ENCODE results near the gene OR2H2.

Gene OR2H2

DNA sequence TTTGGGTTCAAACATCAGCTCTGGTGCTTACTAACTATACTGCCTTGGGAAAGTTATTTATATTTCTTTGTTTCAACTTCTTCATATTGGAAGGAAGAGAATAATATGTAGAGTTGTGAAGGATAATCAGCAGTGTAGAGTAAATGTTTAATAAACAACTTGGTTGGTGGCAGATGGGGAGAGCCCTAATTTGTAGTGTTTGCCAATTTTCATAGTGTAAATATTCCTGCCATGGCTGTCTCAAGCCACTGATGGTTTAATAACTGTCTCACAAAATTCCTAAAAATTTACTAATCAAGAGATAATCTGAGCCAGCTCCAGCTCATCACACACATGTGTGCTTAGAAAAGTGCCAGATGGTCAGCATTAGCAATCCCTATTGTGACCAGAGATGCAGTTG, at the start of gene OR2H2:
OR2H2 (plus strand) TSS at position 301 of the 400 bp plus-strand sequence. CDS start 2,824 bp downstream, outside the sequence.
- no peak for DNase-seq (ENCODE audit: low read depth in 1 of 2, low spot score in 1 of 2)

DNA sequence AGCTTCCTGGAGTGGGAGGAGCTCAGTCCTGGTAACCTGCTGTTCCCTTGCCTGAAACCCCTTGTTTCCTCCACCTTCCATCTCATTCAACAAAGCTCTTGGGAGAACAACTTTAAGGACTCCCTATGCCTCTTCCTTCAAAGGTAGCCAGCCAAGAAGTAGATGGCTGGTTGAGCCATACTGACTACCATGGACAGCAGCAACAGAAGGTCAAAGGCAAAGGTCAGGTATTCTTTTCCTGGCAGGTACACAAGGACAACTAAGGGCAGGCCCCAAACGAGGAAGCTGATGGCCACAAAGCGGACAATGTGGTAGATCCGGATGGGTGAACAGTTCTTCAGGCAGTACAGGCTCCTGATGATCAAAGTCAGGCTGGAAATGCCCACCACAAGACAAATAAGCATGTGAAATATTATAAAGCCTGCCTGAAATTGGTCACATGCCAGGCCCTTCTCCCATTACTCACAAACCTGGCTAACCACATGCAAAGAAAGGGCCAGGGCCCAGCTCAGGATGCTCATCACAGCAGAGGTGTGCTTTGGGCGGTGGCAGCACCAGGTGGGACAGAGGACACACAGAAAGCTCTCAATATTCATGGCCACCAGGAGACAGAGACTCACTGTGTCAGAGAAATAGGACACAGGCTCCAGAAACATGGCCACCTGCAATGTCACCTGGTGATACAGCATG, 47.1 kb upstream of the OR2H2 start:
- DNase-seq (ENCODE audit: low read depth in 1 of 2, low spot score in 1 of 2), result no peak

DNA sequence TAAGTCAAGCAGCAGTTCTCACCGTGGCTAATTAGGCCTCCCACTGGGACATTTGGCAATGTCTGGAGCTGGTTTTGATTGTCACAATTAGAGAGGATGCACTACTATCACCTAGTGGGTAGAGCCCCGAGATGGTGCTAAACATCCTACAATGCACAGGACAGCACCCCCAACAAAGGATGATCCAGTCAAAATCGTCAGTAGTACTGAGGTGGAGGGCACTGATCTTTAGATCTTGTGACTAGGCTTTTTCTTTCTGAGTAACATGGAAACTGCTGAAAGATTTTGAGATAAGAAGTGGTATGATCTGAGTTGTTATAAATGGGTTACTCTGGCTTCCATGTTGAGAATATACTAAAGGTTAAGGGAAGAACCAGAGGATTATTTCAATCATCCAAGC, 37.3 kb upstream of the OR2H2 start:
- DNase-seq (ENCODE audit: low read depth in 1 of 2, low spot score in 1 of 2), result no peak

DNA sequence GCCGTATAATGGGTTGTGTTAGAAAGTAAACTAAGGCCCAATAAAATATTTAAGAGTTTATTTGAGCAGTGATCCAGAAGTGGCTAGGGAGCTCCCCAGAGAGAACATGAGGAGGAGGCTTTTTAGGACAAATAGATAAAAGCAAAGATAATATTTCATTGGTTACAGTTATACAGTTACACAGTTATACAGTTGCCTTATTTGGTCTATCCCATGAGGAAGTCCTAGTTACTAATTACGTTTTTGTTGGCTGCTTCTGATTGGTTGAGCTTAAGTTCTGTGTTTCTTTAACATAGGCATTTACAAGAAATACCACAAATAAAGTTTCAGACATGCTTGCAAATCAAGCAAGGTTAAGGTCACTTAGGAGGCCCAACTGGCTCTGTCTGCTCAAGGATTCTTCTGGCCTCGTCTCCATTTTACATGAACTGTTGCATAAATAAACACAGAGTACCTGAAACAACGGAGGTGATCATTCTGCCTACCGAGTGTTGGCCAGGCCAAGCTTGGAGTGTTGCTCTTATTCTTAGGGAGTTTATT, 32.3 kb upstream of the OR2H2 start:
- no peak for DNase-seq (ENCODE audit: low read depth in 1 of 2, low spot score in 1 of 2)

DNA sequence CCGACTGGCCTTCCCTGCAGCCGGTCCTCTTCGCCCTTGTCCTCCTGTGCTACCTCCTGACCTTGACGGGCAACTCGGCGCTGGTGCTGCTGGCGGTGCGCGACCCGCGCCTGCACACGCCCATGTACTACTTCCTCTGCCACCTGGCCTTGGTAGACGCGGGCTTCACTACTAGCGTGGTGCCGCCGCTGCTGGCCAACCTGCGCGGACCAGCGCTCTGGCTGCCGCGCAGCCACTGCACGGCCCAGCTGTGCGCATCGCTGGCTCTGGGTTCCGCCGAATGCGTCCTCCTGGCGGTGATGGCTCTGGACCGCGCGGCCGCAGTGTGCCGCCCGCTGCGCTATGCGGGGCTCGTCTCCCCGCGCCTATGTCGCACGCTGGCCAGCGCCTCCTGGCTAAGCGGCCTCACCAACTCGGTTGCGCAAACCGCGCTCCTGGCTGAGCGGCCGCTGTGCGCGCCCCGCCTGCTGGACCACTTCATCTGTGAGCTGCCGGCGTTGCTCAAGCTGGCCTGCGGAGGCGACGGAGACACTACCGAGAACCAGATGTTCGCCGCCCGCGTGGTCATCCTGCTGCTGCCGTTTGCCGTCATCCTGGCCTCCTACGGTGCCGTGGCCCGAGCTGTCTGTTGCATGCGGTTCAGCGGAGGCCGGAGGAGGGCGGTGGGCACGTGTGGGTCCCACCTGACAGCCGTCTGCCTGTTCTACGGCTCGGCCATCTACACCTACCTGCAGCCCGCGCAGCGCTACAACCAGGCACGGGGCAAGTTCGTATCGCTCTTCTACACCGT, 31.5 kb upstream of the OR2H2 start:
- no peak for DNase-seq (ENCODE audit: low read depth in 1 of 2, low spot score in 1 of 2)

DNA sequence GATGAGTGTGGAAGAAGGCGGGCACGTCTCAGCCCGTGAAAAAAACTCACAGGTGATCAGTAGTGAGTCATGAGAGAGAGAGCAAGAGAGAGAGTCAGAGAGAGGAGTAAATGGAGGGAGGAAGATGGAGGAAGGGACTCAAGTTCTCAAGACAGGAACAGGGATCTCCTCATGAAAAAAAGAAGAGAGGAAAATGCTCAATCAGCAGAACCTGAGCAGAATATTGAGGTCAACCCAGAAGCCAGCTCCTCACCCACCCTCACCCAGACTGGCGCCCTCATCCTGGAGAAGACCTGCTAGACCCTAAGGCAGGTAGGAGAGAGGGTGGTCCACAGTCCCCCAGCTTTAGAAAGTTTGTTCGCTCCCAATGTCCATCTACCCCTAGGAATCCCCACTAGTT, 30.2 kb upstream of the OR2H2 start:
- DNase-seq (ENCODE audit: low read depth in 1 of 2, low spot score in 1 of 2), result no peak

DNA sequence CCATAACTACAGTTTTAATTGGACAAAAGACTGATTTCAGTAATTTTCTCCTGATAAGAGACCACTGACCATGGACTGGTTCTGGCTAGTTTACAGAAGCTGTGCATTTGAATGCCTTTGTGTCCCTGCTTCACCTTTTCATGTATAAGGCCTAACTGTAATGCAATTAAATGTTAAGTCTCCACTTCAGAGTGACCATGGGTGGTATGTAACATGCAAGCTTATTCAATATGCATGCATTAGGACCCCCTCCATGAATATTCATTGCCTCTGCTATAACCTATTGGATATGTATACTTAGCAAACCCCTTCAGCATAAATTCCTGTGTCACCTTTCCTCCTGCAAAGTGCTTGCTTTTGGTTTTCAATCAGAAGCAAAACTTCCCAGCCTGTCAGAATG, 27.6 kb upstream of the OR2H2 start:
- no peak for DNase-seq (ENCODE audit: low read depth in 1 of 2, low spot score in 1 of 2)

DNA sequence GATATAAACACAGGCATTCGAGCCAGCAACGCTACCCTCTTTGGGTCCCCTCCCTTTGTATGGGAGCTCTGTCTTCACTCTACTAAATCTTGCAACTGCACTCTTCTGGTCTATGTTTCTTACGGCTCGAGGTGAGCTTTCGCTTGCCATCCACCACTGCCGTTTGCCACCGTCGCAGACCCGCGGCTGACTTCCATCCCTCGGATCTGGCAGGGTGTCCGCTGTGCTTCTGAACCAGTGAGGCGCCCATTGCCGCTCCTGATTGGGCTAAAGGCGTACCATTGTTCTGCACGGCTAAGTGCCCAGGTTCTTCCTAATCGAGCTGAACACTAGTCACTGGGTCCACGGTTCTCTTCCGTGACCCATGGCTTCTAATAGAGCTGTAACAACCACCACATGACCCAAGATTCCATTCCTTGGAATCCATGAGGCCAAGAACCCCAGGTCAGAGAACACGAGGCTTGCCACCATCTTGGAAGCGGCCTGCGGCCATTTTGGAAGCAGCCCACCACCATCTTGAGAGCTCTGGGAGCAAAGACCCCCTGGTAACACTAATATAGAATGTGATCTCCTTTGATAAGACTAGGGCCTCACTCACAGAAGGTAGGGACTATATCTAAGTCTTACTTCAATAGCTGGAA, 26.4 kb upstream of the OR2H2 start:
- no peak for DNase-seq (ENCODE audit: low read depth in 1 of 2, low spot score in 1 of 2)

DNA sequence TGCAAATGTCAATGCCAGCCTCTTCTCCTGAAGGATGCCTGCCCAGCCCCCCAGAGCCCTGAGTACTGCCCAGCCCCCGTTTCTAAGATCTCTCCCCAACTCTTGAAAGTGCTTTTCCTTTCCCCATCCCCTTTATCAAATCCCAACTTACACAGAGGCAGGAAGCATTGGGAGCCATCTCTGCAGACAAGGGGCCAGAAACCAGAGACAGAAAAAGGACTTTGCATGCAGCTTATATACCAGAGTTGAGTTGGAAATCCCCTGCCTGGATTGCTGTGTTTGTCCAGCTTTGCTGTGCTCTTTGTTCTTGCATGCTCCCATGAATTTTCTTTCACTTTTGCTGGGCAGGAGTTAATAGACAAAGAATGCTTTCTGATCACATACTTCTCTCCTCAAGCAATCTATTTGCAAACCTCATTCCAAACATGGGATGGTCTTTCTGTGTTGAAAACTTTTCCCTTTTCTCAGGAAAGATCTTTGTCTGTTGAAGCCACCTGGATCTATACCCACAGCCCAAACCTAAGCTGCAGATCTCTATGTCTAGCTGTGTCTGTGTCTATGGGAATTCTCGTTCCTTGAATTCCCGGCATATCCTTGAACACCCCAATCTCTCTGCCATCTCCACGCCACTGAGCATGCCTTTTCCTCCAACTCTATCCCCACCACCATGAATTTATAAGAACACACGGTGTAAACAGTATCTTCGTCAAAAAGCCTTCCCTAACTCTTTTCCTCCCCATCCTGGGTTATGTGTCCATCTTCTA, 25.2 kb upstream of the OR2H2 start, which contains the start of gene UBD:
UBD (minus strand) TSS at position 209 of the 764 bp plus-strand sequence; CDS start at position 178, 31 bp downstream.
- DNase-seq (ENCODE audit: low read depth in 1 of 2, low spot score in 1 of 2), result no peak

DNA sequence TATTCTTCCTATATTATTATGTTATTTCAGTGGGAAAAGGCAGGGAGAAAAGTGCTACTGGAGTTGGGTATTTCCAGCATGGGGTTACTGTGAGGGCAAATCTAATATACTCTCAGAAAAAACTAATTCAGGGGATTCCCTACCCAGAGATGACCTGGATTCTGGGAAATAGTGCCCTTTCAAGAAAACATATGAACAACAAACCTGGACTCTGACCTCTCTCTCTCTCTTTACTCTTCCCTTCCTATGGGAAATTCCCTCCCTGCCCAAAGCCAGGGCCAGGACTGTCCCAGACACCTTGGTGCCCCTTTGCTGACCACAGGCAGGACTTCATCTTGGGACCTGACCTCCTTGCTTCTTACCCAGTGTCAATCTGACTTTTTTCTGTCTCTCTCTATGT, 23.8 kb upstream of the OR2H2 start:
- no peak for DNase-seq (ENCODE audit: low read depth in 1 of 2, low spot score in 1 of 2)

DNA sequence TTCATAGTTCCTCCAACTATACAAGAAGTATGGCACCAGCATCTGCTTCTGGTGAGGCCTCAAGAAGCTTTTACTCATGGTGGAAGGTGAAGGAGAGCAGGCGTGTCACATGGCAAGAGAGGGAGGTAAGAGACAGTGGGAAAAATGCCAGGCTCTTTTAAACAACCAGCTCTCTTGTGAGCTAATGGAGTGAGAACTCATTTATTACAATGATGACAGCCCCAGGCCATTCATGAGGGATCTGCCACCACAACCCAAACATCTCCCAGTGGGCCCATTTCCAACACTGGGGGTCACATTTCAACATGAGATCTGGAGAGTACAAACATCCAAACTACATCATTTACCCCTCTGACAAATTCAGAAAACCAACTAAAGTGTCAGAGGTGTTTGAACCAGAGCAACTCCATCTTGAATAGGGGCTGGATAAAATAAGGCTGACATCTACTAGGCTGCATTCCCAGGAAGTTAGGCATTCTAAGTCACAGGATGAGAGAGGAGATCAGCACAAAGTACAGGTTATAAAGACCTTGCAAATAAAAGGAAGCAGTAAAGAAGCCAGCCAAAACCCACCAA, 23.2 kb upstream of the OR2H2 start:
- DNase-seq (ENCODE audit: low read depth in 1 of 2, low spot score in 1 of 2), result no peak

DNA sequence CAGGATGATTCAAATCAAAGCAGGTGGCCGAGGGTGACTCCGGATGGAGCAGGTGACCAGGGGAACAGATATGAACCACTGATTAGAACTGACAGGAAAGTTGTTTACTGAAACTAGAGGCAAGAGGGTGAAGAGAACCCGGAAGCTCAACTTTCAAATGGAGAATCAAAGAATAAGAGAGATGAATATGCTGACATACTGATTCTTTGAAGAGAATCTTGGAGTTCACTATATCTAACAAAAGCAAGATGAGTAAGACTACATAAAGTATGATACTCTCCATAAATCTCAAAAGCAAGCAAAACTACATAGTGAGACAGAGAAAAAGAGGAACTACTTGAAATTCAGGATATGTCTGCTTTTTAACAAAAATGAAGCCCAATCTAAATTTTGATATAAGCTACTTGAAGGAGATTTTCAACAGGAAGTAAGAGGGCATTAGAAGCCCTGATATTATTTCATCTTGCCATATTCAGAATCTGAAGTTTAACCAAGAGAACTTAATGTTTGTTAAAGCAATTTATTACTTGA, 21.4 kb upstream of the OR2H2 start:
- no peak for DNase-seq (ENCODE audit: low read depth in 1 of 2, low spot score in 1 of 2)

DNA sequence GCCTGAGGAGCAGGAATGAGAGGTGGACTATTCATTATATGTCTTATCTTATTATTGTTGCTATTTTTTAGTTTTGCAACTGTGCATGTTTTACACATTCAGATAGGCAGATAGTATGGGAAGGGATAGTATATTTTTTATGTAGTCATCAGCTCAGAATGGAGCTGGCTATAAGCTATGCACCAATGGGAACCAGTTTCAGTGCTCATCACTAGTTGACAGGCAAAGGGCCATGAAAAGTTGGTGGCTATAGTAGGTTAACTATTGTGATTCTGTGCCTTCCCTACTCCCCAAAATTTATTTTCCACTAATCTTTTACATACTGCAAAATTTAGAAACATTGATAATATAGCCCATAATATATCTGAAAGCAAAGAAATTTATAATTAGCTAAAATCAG, 20.0 kb upstream of the OR2H2 start:
- DNase-seq (ENCODE audit: low read depth in 1 of 2, low spot score in 1 of 2), result no peak

DNA sequence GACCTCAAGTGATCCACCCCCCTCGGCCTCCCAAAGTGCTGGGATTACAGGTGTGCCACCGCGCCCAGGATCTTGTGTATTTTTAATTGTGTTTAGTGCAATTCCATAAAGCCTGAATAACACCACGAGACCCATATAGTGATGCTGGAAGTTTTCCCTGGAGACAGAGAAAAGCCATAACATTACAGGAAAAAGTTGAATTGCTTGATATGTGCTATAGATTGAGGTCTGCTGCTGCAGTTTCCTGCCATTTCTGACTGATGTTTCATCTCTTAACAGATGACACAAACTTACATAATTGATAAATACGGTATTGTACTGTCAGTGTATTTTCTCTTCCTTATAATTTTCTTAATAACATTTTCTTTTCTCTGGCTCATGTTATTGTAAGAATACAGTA, 18.1 kb upstream of the OR2H2 start:
- DNase-seq (ENCODE audit: low read depth in 1 of 2, low spot score in 1 of 2), result no peak

DNA sequence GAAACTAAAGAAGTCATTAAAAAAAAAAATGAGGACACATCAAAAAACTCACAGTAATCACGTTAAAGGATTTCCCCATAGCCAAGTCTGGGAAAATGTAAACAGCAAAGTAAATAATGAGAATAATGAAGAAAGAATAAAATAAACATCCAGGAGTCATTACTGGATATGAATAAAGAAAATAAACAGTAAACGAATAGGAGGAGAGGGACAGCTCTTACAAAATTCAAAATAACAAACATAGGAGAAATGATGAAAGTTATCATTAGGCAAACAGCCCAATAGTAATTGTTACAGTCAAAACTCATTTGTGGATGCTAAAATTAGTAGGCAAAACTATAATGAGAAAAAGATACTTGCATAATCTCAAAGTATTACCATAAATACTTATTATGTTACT, 17.4 kb upstream of the OR2H2 start:
- no peak for DNase-seq (ENCODE audit: low read depth in 1 of 2, low spot score in 1 of 2)

DNA sequence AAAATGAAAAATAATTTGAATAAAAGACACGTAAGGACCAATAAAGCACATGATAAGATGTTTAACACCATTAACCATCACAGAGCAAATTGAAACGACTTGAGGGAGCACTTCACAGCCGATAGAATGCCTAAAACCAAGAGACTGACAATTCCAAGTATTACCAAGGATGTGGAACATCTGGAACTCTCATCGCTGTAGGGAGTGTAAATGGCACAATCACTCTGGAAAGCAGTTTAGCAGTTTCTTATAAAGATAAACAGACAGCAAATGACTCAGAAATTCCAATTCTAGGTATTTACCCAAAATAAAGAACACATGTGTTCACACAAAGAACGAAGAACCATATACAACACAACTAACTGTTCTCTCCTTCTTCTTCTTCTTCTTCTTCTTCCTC, 16.9 kb upstream of the OR2H2 start:
- DNase-seq (ENCODE audit: low read depth in 1 of 2, low spot score in 1 of 2), result no peak

DNA sequence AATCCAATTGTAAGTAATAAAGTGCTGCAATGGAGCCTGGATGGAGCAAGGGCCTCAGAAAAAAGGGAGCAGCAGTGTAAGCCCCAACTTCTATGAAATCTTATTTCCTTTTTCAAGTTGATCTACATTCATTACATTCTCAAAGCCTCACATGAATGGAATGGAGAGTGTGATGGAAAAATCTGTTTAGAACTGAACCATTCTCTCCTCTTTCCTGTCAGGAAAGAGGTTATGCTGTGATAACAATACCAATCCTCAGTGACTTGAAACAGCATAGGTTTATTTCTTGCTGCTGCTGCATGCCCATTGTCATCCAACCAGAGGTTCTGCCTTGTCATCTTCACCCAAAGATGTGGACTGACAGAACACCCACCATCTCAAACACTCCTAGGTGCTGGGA, 8.9 kb upstream of the OR2H2 start:
- DNase-seq (ENCODE audit: low read depth in 1 of 2, low spot score in 1 of 2), result no peak

DNA sequence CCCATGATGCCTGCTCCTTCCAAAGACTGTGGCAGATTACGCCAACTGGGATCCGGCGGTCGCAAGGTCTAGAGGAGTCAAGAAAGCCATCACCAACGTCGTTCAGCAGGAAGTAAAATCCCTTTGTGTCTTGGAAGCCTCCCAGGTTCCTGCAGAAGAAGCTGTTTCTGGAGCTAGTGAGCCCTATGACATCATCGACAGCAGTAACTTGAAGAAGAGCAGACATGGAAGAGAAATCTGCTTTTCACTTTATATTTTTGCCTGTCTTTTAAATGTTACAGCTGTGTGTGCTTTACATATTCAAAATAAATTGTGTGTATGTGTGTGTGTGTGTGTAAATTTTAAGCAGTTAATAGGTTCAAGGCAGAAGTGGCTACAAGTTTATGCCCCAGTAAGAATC, 7.4 kb upstream of the OR2H2 start:
- no peak for DNase-seq (ENCODE audit: low read depth in 1 of 2, low spot score in 1 of 2)

DNA sequence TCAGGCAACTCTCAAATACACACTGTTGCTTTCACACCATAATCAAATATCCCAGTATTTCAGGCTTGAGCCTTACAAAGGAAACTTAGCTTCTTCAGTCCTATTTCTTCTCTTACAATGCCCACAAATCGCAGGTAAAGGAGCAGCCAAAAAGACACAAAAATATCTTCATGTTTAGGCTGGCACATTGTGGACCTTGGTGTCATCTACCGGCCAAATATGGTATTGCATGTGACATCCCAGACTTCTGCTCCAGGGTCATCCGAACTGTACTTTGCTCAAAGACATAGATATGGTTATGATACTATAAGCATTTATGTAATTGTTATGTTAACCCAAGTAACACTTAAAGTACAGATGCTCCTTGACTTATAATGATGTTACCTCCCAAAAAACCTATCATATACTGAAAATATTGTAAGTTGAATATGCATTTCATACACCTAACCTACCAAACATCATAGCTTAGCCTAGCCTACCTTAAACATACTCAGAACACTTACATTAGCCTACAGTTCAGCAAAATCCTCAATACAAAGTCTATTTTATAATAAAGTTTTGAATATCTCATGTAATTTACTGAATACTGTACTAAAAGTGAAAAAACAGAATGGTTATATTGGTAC, 4.6 kb downstream of the OR2H2 start:
- peak; percentile 7 to 15 for DNase-seq (ENCODE audit: low read depth in 1 of 2, low spot score in 1 of 2)

DNA sequence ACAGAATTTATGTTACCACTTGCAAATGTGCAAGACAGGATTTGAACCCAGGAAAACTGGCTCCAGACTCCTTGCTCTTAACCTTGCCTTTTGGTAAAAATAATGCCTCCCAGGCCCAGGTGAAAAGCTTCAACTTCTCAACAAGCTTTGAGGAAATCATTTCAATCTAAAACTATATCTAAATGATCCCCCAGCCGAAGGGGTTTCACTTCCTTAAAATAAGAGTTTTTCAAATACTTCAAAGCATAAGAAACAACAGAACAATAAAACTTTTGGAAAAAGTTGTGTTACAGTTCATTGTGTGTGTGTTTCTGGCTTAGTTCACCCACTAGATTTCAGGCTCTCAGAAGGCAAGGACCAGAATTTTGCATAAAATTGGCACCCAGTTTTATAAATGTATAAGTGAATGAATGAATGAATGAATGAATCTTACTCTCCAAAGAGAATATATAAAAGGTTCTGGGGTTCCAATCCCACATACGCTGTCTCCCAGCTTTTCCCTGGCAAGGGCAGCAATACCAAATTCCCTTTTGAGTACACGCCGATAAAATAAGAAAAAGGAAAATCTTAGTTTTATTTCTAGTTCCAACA, 5.4 kb downstream of the OR2H2 start:
- no peak for DNase-seq (ENCODE audit: low read depth in 1 of 2, low spot score in 1 of 2)

Measured in activated T-helper 1 cell treated with anti-CD3 and anti-CD28 coated beads, Interleukin-2, amount 50 U/mL, for 16 hours (primary cell).